GM12892 (cell line): Measurements from ENCODE around the gene UNC80.

Source experiments
- DNase-seq: peaks from one replicate; pipeline ENCODE4 v3.0.0; 2011; ENCODE audit not compliant: insufficient read length
- FAIRE-seq: peaks from 2 replicates; lab custom pipeline; 2011; peaks lifted over from hg19 to GRCh38; lab: Jason Lieb, UNC
- POLR2A ChIP-seq: IDR thresholded peaks from 2 replicates; pipeline ENCODE4 v1.6.1; 2011; ENCODE audit warnings: low read depth, low read length, control low read depth
- POLR2AphosphoS5 ChIP-seq: IDR thresholded peaks from 2 replicates; pipeline ENCODE4 v1.6.1; 2011; ENCODE audit warnings: low read depth, low read length, control low read depth
- TAF1 ChIP-seq: IDR thresholded peaks from 2 replicates; pipeline ENCODE4 v1.6.1; 2011; ENCODE audit warnings: low read depth, mild to moderate bottlenecking, control low read depth, low read length, borderline replicate concordance

The UNC80 gene

GRCh38 chr2:209817844-209818271 is 46.2 kb downstream of the UNC80 start:
- no peak for DNase-seq
- no peak for FAIRE-seq
- TF ChIP-seq POLR2A: no peak
- no peak for TF ChIP-seq TAF1
- TF ChIP-seq POLR2AphosphoS5: no peak

- no peak for TF ChIP-seq POLR2AphosphoS5
- TF ChIP-seq TAF1: no peak
- TF ChIP-seq POLR2A: no peak
- DNase-seq: no peak
- FAIRE-seq: no peak
Observed at GRCh38 chr2:209818939-209819338, 47.3 kb downstream of the UNC80 start.

GRCh38 chr2:209821806-209822205 is 50.2 kb downstream of the UNC80 start:
- no peak for DNase-seq
- TF ChIP-seq POLR2A (no peak), POLR2AphosphoS5 (no peak)
- FAIRE-seq: no peak

- TF ChIP-seq TAF1: no peak
- no peak for TF ChIP-seq POLR2A
- no peak for TF ChIP-seq POLR2AphosphoS5
- FAIRE-seq (no peak), DNase-seq (no peak)
Observed at GRCh38 chr2:209823484-209823883, 51.9 kb downstream of the UNC80 start.

- no peak for TF ChIP-seq POLR2AphosphoS5
- TF ChIP-seq POLR2A: no peak
- no peak for TF ChIP-seq TAF1
- no peak for FAIRE-seq
- DNase-seq: no peak
Observed at GRCh38 chr2:209824391-209824790, 52.8 kb downstream of the UNC80 start.

GRCh38 chr2:209830722-209831465 is 59.3 kb downstream of the UNC80 start:
- FAIRE-seq: no peak
- no peak for DNase-seq
- TF ChIP-seq POLR2A (no peak), POLR2AphosphoS5 (no peak), TAF1 (no peak)

- DNase-seq (no peak), FAIRE-seq (no peak)
- TF ChIP-seq TAF1 (no peak), POLR2AphosphoS5 (no peak), POLR2A (no peak)
Observed at GRCh38 chr2:209834767-209835166, 63.1 kb downstream of the UNC80 start.

GRCh38 chr2:209840434-209840833 is 68.8 kb downstream of the UNC80 start:
- TF ChIP-seq TAF1 (no peak), POLR2AphosphoS5 (no peak), POLR2A (no peak)
- FAIRE-seq (no peak), DNase-seq (no peak)

- no peak for FAIRE-seq
- TF ChIP-seq POLR2A: no peak
- no peak for TF ChIP-seq POLR2AphosphoS5
- no peak for TF ChIP-seq TAF1
- DNase-seq: no peak
Observed at GRCh38 chr2:209845666-209846065, 74.0 kb downstream of the UNC80 start.

- no peak for FAIRE-seq
- no peak for TF ChIP-seq TAF1
- no peak for TF ChIP-seq POLR2A
- DNase-seq: no peak
Observed at GRCh38 chr2:209864716-209865295, 93.2 kb downstream of the UNC80 start.

GRCh38 chr2:209868271-209868994 is 96.8 kb downstream of the UNC80 start:
- FAIRE-seq: no peak
- TF ChIP-seq POLR2AphosphoS5 (no peak), POLR2A (no peak), TAF1 (no peak)
- DNase-seq: no peak

GRCh38 chr2:209870067-209870466 is 98.4 kb downstream of the UNC80 start:
- DNase-seq (no peak), FAIRE-seq (no peak)
- TF ChIP-seq TAF1: no peak
- TF ChIP-seq POLR2A: no peak
- no peak for TF ChIP-seq POLR2AphosphoS5
